H1 (cell line): Measurements from ENCODE around the gene PHF24. TPM values are rescaled to one million over a fixed set of nuclear protein-coding genes. Genes with fewer than 3 reads are reported as not detected.

Source experiments
- CTBP2 ChIP-seq: IDR thresholded peaks from 2 replicates; pipeline ENCODE4 v1.7.0; 2011; ENCODE audit warnings: borderline replicate concordance, mild to moderate bottlenecking, moderate library complexity, mixed read lengths, low read length; ENCODE audit not compliant: insufficient read depth, insufficient read length
- SP4 ChIP-seq: IDR thresholded peaks from 2 replicates; pipeline ENCODE4 v1.6.1; 2012; ENCODE audit warnings: low read length, inconsistent platforms
- polyA plus RNA-seq, 7 experiments: library from polyadenylated mRNA; depleted of rRNA in 3 of 7; stranded (reverse) in 5 of 7; unstranded in 2 of 7; fragments of >200 nt in 5 of 7; fragments of 200-250 nt in 2 of 7; gene quantifications; 1 replicate in 5 of 7; 2 replicates in 1 of 7; 4 replicates in 1 of 7; pipeline versions ENCODE4 v1.2.1 to v1.2.3, GENCODE V29; 2011 to 2013; ENCODE audit warnings: missing spikeins in 2 of 7, mixed read lengths in 2 of 7
- total RNA-seq: library from RNA; stranded (reverse); fragmentation: NEBNext Ultra II Directional; extraction: Animal tissue kit (Norgen Biotek cat#: 25700); gene quantifications from 2 replicates; pipeline ENCODE4 v1.2.1, GENCODE V29; 2021
- TF ChIP-seq, protein P1 (sequence below): IDR thresholded peaks from 2 replicates; pipeline ENCODE4 v1.6.1; 2012; ENCODE audit warnings: low read length, inconsistent platforms

Gene PHF24
- total and polyA plus RNA-seq, 2 of the 8 experiments (the other 6 are each of a cell fraction or from before 2014, with no cell fraction given) = 0.29 to 0.35 TPM

DNA sequence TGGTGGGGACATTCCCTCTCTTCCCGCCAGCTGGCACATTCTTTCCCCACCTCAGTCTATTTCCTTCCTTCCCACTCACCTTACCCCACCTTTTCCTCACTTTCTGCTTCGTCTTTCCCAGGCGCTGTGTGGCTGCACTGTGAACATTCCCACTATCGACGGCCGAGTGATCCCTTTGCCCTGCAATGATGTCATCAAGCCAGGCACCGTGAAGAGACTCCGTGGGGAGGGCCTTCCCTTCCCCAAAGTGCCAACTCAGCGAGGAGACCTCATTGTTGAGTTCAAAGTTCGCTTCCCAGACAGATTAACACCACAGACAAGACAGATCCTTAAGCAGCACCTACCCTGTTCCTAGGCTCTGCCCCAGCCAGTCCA lies 38.8 kb downstream of the PHF24 start (continued):
- TF ChIP-seq, protein P1, sequence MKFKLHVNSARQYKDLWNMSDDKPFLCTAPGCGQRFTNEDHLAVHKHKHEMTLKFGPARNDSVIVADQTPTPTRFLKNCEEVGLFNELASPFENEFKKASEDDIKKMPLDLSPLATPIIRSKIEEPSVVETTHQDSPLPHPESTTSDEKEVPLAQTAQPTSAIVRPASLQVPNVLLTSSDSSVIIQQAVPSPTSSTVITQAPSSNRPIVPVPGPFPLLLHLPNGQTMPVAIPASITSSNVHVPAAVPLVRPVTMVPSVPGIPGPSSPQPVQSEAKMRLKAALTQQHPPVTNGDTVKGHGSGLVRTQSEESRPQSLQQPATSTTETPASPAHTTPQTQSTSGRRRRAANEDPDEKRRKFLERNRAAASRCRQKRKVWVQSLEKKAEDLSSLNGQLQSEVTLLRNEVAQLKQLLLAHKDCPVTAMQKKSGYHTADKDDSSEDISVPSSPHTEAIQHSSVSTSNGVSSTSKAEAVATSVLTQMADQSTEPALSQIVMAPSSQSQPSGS = no peak
- TF ChIP-seq SP4 (no peak), CTBP2 (no peak)
- TF ChIP-seq, all 59 proteins: peak for 0
